Activated CD4-positive, alpha-beta memory T cell treated with anti-CD3 and anti-CD28 coated beads, Interleukin-2, amount 10 ng/mL, durations not matched to agents 7 days and 5 days (primary cell): ENCODE results near the gene STOX2. TPM values are rescaled to one million over a fixed set of nuclear protein-coding genes. Genes with fewer than 3 reads are reported as not detected.

Source experiments
- CTCF ChIA-PET: fragments of 350-600 bp; sonication (Branson Sonifier 250); formaldehyde crosslinking; loops from one replicate; lab custom pipeline; 2021; ENCODE audit warnings: antibody characterized with exemption, inconsistent platforms; lab: Charles Lee
- POLR2A ChIA-PET: fragments of 350-600 bp; sonication (Branson Sonifier 250); formaldehyde crosslinking; loops from one replicate; lab custom pipeline; 2021; ENCODE audit warnings: antibody characterized with exemption; lab: Charles Lee
- DNase-seq: peaks from one replicate; pipeline ENCODE4 v3.0.0-alpha.2; 2020
- H3K27ac Mint-ChIP-seq: one replicate; pipeline ENCODE4 v1.8.0; 2021; ENCODE audit warnings: mild to moderate bottlenecking, mixed read lengths
- H3K27me3 Mint-ChIP-seq: one replicate; pipeline ENCODE4 v1.8.0; 2021; ENCODE audit warnings: mixed read lengths
- H3K36me3 Mint-ChIP-seq: one replicate; pipeline ENCODE4 v1.8.0; 2021; ENCODE audit warnings: low read depth, mixed read lengths
- H3K4me1 Mint-ChIP-seq: one replicate; pipeline ENCODE4 v1.8.0; 2021; ENCODE audit warnings: mixed read lengths
- H3K4me3 Mint-ChIP-seq: one replicate; pipeline ENCODE4 v1.8.0; 2021; ENCODE audit warnings: mild to moderate bottlenecking, mixed read lengths
- H3K9me3 Mint-ChIP-seq: one replicate; pipeline ENCODE4 v1.8.0; 2021; ENCODE audit warnings: mixed read lengths
- total RNA-seq, 2 experiments: library from RNA; stranded (reverse); gene quantifications; one replicate each; pipeline ENCODE4 v1.2.3, GENCODE V29; 2021

STOX2 gene
- total RNA-seq, 2 experiments from 2014 or later, result not detected

GRCh38 chr4:183873409-183874185 lies 31.5 kb upstream of the STOX2 start:
- no peak overlapping the region for H3K27ac Mint-ChIP-seq
- no peak overlapping the region for H3K4me3 Mint-ChIP-seq
- POLR2A ChIA-PET, result no interaction called here
- H3K4me1 Mint-ChIP-seq, result no peaks in the 10 kb centered on the region
- H3K9me3 Mint-ChIP-seq, result no peaks in the 10 kb centered on the region
- no peak for DNase-seq
- CTCF ChIA-PET, result no interaction called here
- H3K36me3 Mint-ChIP-seq, result no peaks in the 10 kb centered on the region
- H3K27me3 Mint-ChIP-seq, result peaks cover 4% of the 10 kb centered on the region

DNA sequence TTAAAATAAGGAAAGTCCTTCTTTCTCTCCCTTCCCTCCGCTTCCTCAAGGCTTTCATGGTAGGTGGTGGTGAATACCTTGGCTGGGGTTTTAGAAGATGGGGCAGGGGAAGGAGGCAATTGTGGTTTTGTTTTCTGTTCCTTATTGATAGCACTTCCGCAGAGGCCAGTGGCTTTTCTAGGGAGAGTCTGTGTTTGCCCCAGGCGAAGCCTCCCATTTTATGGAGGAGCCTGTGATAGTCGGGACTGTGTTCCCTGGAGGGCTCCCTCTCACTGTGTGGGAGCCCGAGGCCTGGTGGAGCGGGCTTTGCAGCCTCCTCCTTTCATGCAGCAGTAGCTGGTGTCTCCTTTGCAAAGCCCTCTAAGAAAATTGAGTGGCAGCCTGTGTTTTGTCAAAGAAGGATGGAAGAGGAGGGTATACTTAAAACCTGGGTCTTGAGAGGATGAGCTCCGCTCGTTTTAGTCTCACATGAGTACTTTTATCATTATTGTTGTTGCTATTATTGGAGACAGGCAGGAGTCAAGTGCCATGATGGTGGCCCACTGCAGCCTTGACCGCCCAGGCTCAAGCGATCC lies 29.8 kb upstream of the STOX2 start:
- Mint-ChIP-seq H3K27me3 (peaks cover 1% of the 10 kb centered on the region), H3K27ac (no peak overlapping the region), H3K4me1 (no peaks in the 10 kb centered on the region), H3K36me3 (no peaks in the 10 kb centered on the region), H3K9me3 (no peaks in the 10 kb centered on the region), H3K4me3 (no peak overlapping the region)
- DNase-seq, result no peak
- POLR2A ChIA-PET, result no interaction called here
- CTCF ChIA-PET, result no interaction called here

GRCh38 chr4:183876268-183876934 lies 28.7 kb upstream of the STOX2 start:
- no peak for DNase-seq
- Mint-ChIP-seq H3K4me3 (no peak overlapping the region), H3K27me3 (peaks cover 1% of the 10 kb centered on the region), H3K4me1 (no peaks in the 10 kb centered on the region), H3K27ac (no peak overlapping the region), H3K36me3 (no peaks in the 10 kb centered on the region), H3K9me3 (no peaks in the 10 kb centered on the region)
- CTCF ChIA-PET, result no interaction called here
- POLR2A ChIA-PET, result no interaction called here

DNA sequence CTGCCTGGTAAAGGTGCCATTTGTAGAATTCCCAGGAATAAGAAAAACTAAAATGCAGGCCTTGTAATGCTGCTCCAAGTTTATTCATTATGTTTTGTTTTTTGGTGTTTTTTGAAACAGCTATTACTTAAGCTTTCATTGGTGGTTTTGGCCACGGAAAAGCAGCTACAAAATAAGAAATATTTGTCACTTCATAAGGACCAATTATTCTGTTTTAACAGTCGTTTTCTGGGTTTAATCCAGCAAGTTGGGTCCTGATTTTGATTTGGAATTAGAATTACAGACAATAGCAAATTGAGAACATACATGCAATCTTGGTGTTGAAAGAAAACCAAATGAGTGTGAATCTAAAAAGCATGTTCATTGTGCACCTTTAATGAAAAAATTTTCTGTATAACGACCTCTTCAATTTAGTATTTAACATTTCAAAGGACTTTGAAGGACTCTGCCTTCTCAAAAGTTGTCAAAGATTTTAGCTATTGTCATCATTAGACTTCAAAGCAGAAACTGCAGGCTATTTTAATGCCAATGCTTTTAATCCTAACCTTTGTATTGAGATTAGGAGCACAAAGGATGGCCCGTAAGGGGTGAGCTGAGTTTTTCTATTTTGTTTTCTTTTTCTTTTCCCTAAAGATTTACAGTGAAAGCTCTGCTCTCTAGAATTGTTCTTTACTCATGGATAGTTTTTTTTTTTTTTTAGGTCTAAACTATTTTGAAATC lies 26.7 kb upstream of the STOX2 start:
- CTCF ChIA-PET, result no interaction called here

DNA sequence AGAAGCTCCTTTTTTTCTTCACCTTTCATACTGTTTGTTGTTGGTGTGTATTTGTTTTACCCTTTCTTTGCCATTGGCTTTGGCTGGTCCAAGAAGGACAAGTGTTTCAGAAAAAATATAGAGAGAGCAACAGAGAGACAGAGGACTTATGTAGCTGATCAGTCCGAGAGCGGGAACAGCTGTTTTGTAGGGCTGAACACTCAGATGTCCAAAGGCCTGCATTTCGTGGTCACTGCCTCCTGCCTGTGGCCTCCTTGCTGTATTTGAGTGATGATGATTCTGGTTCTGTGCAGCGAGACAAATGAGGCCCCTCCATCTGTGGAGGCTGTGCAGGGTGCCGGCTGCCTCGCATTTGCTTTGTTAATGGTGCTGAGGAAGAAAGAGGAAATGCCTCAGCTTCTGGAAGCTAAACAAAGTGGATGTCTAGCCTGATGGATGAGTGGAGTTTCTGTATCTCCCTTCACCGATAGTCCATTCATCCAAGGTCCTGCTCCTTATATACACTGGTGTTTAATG lies 19.8 kb upstream of the STOX2 start:
- H3K27ac Mint-ChIP-seq, result no peak overlapping the region
- POLR2A ChIA-PET, result interaction anchor here (1.1 kb wide), 1 partner anchor 12 kb away, joined by 3 read pairs; no protein-coding TSS in a partner anchor
- no peak overlapping the region for H3K4me3 Mint-ChIP-seq
- no peak for DNase-seq
- H3K36me3 Mint-ChIP-seq, result no peaks in the 10 kb centered on the region
- no peaks in the 10 kb centered on the region for H3K9me3 Mint-ChIP-seq
- CTCF ChIA-PET, result no interaction called here
- no peaks in the 10 kb centered on the region for H3K4me1 Mint-ChIP-seq
- H3K27me3 Mint-ChIP-seq, result peaks cover 2% of the 10 kb centered on the region

More for the DNA sequence above, 26.7 kb upstream of the STOX2 start:
- H3K4me3 Mint-ChIP-seq, result no peak overlapping the region
- no peak for DNase-seq
- no peak overlapping the region for H3K27ac Mint-ChIP-seq
- no peaks in the 10 kb centered on the region for H3K4me1 Mint-ChIP-seq
- POLR2A ChIA-PET, result no interaction called here
- H3K36me3 Mint-ChIP-seq, result no peaks in the 10 kb centered on the region
- no peaks in the 10 kb centered on the region for H3K9me3 Mint-ChIP-seq
- H3K27me3 Mint-ChIP-seq, result peaks cover 1% of the 10 kb centered on the region

DNA sequence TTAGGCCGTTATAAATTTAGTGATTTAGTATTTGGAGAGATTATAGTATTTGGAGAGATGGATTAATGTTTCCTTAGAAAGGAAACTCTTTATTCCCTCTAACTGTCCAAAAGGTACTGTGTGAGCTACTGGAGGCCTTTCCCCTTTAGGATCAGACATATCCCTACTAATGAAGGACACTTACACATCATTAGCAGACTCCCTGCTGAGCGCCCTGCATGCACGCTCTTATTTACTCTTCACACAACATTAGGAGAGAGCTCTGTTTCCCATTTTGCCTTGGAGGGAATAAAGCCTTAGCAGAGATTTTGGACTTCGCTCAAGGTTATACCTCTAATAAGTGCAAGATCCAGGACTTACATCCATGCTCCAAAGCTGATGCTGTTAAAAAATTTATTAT lies 17.8 kb upstream of the STOX2 start:
- no peak overlapping the region for H3K4me3 Mint-ChIP-seq
- no peak for DNase-seq
- no peaks in the 10 kb centered on the region for H3K4me1 Mint-ChIP-seq
- ChIA-PET POLR2A (no interaction called here), CTCF (no interaction called here)
- H3K27me3 Mint-ChIP-seq, result peaks cover 2% of the 10 kb centered on the region
- no peaks in the 10 kb centered on the region for H3K36me3 Mint-ChIP-seq
- no peak overlapping the region for H3K27ac Mint-ChIP-seq
- H3K9me3 Mint-ChIP-seq, result no peaks in the 10 kb centered on the region

GRCh38 chr4:183888564-183888963 lies 16.5 kb upstream of the STOX2 start:
- ChIA-PET POLR2A (no interaction called here), CTCF (no interaction called here)
- no peaks in the 10 kb centered on the region for H3K4me1 Mint-ChIP-seq
- no peaks in the 10 kb centered on the region for H3K36me3 Mint-ChIP-seq
- H3K27me3 Mint-ChIP-seq, result peaks cover 2% of the 10 kb centered on the region
- H3K4me3 Mint-ChIP-seq, result no peak overlapping the region
- H3K27ac Mint-ChIP-seq, result no peak overlapping the region
- DNase-seq, result no peak
- no peaks in the 10 kb centered on the region for H3K9me3 Mint-ChIP-seq

DNA sequence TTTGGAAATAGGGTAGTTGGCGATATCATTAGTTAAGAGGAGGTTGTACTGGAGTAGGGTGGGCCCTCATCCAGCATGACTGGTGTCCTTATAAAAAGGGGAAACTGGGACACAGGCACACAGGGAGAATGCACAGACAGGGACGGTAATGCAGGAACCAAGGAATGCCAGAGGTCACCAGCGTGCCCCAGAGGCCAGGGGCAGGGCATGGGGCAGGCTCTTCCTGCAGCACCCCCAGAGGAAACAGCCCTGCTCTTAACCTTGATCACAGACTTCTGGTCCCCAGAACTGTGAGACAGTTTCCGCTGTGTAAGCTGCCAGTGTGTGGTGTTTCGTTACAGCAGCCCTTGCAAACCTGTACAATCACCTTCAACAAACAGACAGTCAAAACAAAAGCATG lies 15.9 kb upstream of the STOX2 start:
- no peak overlapping the region for H3K4me3 Mint-ChIP-seq
- CTCF ChIA-PET, result no interaction called here

GRCh38 chr4:183897193-183897592 lies 7.9 kb upstream of the STOX2 start:
- ChIA-PET CTCF (interaction anchor here (0.6 kb wide), 1 partner anchor 489 kb away, joined by 3 read pairs; no protein-coding TSS in a partner anchor), POLR2A (interaction anchor here (1.7 kb wide), 1 partner anchor 12 kb away, joined by 3 read pairs; no protein-coding TSS in a partner anchor)
- Mint-ChIP-seq H3K27me3 (peaks cover 26% of the 10 kb centered on the region), H3K4me3 (no peak overlapping the region), H3K27ac (no peak overlapping the region), H3K36me3 (no peaks in the 10 kb centered on the region), H3K9me3 (no peaks in the 10 kb centered on the region), H3K4me1 (no peaks in the 10 kb centered on the region)
- no peak for DNase-seq

More for the DNA sequence above, 15.9 kb upstream of the STOX2 start:
- no peaks in the 10 kb centered on the region for H3K36me3 Mint-ChIP-seq
- no peaks in the 10 kb centered on the region for H3K4me1 Mint-ChIP-seq
- H3K27me3 Mint-ChIP-seq, result peaks cover 2% of the 10 kb centered on the region
- DNase-seq, result no peak
- H3K9me3 Mint-ChIP-seq, result no peaks in the 10 kb centered on the region
- POLR2A ChIA-PET, result no interaction called here
- H3K27ac Mint-ChIP-seq, result no peak overlapping the region

DNA sequence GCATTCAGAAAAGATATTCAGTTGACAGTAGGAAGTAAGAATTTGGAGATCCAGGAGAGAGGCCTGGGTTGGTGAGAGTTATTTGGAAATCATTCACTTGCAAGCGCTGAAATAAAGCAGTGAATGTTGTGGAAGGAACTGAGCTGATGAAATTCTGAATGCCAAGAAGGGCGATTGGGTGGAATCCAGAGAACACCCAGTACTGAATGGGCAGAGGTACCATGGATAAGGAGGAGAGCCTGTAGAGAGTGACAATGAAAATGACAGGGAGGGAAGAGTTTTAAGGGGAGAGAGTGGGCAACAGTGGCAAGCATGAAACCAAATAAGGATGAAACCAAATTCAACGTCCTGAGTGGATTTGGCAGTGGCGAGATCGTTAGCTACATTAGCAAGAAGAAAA lies 6.7 kb upstream of the STOX2 start:
- no peak for DNase-seq
- peaks cover 37% of the 10 kb centered on the region for H3K27me3 Mint-ChIP-seq
- H3K36me3 Mint-ChIP-seq, result no peaks in the 10 kb centered on the region
- ChIA-PET POLR2A (no interaction called here), CTCF (no interaction called here)
- no peak overlapping the region for H3K27ac Mint-ChIP-seq
- no peak overlapping the region for H3K4me3 Mint-ChIP-seq
- H3K9me3 Mint-ChIP-seq, result no peaks in the 10 kb centered on the region
- no peaks in the 10 kb centered on the region for H3K4me1 Mint-ChIP-seq

DNA sequence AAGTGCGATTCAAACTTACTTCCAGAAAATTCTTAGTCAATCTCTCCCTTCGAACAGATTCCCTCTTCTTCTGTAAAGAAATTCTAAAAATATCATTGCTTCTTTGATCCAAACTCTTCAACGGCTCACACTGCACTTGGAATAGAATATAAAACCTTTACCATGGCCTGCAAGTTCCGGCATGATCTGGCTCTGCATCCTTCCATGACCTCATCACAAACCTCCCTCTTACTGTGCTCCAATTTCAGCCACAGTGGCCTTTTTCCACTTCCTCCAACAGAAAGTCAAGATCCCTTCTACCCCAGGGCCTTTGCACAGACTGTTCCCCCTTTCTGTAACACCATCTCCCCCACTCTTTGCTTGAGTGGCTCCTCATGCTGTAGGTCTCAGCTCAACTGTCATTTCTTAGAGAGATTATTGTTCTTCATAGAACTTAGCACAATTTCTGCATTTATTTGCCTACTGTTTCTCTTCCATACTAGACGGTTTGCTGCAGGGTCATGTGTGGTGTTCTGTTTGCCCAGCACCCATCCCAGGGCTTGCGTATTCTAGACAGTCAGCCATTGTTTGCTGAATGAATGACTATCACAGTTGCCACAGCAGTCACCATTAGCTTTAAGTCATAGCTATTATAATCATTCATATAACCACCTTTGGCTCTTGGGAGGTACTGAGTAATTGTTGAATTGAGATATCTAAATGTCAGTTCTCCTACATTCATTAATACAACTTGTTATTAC lies 1.9 kb upstream of the STOX2 start:
- Mint-ChIP-seq H3K4me1 (peaks cover 6% of the 10 kb centered on the region), H3K36me3 (no peaks in the 10 kb centered on the region), H3K4me3 (no peak overlapping the region), H3K9me3 (no peaks in the 10 kb centered on the region), H3K27ac (no peak overlapping the region), H3K27me3 (peaks cover 77% of the 10 kb centered on the region)
- ChIA-PET CTCF (no interaction called here), POLR2A (no interaction called here)
- no peak for DNase-seq
